K562 (cell line): ENCODE data around the gene PRR29. TPM values are rescaled to one million over a fixed set of nuclear protein-coding genes. Genes with fewer than 3 reads are reported as not detected.
A peak's percentile ranks its signal among the peaks of the same experiment; 100 is the strongest.

Experiments used
- ARID3B ChIP-seq: fragments of 250-450 bp; sonication (Bioruptor Pico); IDR thresholded peaks from 2 replicates; pipeline ENCODE4 v1.4.0; 2020; ENCODE audit warnings: borderline replicate concordance
- BCLAF1 ChIP-seq, 2 experiments: fragments of 450-650 bp in 1 of 2; IDR thresholded peaks; 2 replicates each; pipeline ENCODE4 v1.6.1; 2011 to 2017; ENCODE audit warnings: low read depth in 2 of 2, antibody characterized with exemption in 1 of 2, borderline replicate concordance in 1 of 2, low read length in 1 of 2, mild to moderate bottlenecking in 1 of 2, mixed read lengths in 1 of 2; ENCODE audit not compliant: control insufficient read depth in 1 of 2
- COPS2 ChIP-seq: fragments of 450-650 bp; conservative IDR thresholded peaks from 2 replicates; pipeline ENCODE4 v1.6.1; 2016; ENCODE audit warnings: mild to moderate bottlenecking, moderate library complexity
- DIDO1 ChIP-seq: fragments of 450-650 bp; IDR thresholded peaks from 2 replicates; pipeline ENCODE4 v1.6.1; 2016; ENCODE audit warnings: low read depth, missing biosample characterization, missing genetic modification characterization
- KDM1A ChIP-seq, 2 experiments: fragments of 450-650 bp; IDR thresholded peaks; 2 replicates each; pipeline ENCODE4 v1.6.1; 2016; ENCODE audit warnings: mild to moderate bottlenecking in 2 of 2
- NCOA6 ChIP-seq: fragments of 450-650 bp; IDR thresholded peaks from 2 replicates; pipeline ENCODE4 v1.6.1; 2017; ENCODE audit warnings: mild to moderate bottlenecking
- PURB ChIP-seq: sonication (generic); formaldehyde crosslinking; IDR thresholded peaks from 2 replicates; pipeline ENCODE4 v1.9.0; 2021; ENCODE audit warnings: low read depth, mild to moderate bottlenecking, missing genetic modification reagents
- REST ChIP-seq, 2 experiments: fragments of 450-650 bp; formaldehyde crosslinking in 1 of 2; IDR thresholded peaks; 2 replicates each; pipeline versions ENCODE4 v1.4.0 to v1.6.1; 2014 to 2020; ENCODE audit warnings: mild to moderate bottlenecking in 2 of 2, borderline replicate concordance in 1 of 2, low read depth in 1 of 2
- RFX5 ChIP-seq: IDR thresholded peaks from 2 replicates; pipeline ENCODE4 v1.6.1; 2011; ENCODE audit warnings: low read depth, mild to moderate bottlenecking, improper control_type of control experiment, low read length
- RFX7 ChIP-seq: fragments of 250-450 bp; sonication (Bioruptor Pico); IDR thresholded peaks from 2 replicates; pipeline ENCODE4 v1.5.1; 2021; ENCODE audit warnings: mild to moderate bottlenecking
- RHOXF2B ChIP-seq: fragments of 250-450 bp; sonication (Bioruptor Pico); conservative IDR thresholded peaks from 2 replicates; pipeline ENCODE4 v1.5.1; 2021
- SP2 ChIP-seq: IDR thresholded peaks from 2 replicates; pipeline ENCODE4 v1.6.1; 2011; ENCODE audit warnings: mild to moderate bottlenecking, low read depth, low read length, moderate library complexity; ENCODE audit not compliant: poor library complexity, severe bottlenecking; ENCODE audit errors: extremely low read depth
- SRF ChIP-seq, 2 experiments: fragments of 250-450, 450-650 bp in 1 of 2; sonication (Bioruptor Pico) in 1 of 2; sonication (generic) in 1 of 2; formaldehyde crosslinking; IDR thresholded peaks; 2 replicates each; pipeline versions ENCODE4 v1.5.0 to v1.5.1; 2020 to 2022; ENCODE audit warnings: mild to moderate bottlenecking in 1 of 2, missing genetic modification reagents in 1 of 2
- TAF7 ChIP-seq: fragments of 450-650 bp; IDR thresholded peaks from 2 replicates; pipeline ENCODE4 v1.6.1; 2016; ENCODE audit warnings: missing genetic modification characterization, missing compliant biosample characterization
- ZNF23 ChIP-seq: fragments of 250-450 bp; sonication (Bioruptor Pico); IDR thresholded peaks from 2 replicates; pipeline ENCODE4 v1.4.0; 2020; ENCODE audit warnings: mild to moderate bottlenecking
- ZNF239 ChIP-seq: fragments of 250-450 bp; sonication (Bioruptor Pico); IDR thresholded peaks from 2 replicates; pipeline ENCODE4 v1.4.0; 2020; ENCODE audit warnings: mild to moderate bottlenecking
- polyA plus RNA-seq, 8 experiments: library from polyadenylated mRNA; depleted of rRNA in 4 of 8; stranded (reverse) in 5 of 8; unstranded in 3 of 8; fragments of >200 nt; fragmentation: Nextera tagmentation in 2 of 8; fragmentation: Illumina TruSeq in 1 of 8; extraction: Ambion mirVana in 2 of 8; extraction: Trizol in 1 of 8; gene quantifications; 2 replicates each; pipeline versions ENCODE4 v1.2.1 to v1.2.3, GENCODE V29; 2011 to 2014; ENCODE audit warnings: inconsistent platforms in 1 of 8, missing spikeins in 1 of 8
- total RNA-seq, 7 experiments: library from RNA; depleted of rRNA in 6 of 7; stranded (reverse); fragments of >200 nt in 6 of 7; fragmentation: Illumina TruSeq in 2 of 7; extraction: Trizol in 2 of 7; gene quantifications; 2 replicates each; pipeline versions ENCODE4 v1.2.1 to v1.2.3, GENCODE V29; 2011 to 2021; ENCODE audit warnings: low replicate concordance in 1 of 7

The PRR29 gene
- total and polyA plus RNA-seq, 9 of the 15 experiments (the other 6 are each of a cell fraction or from before 2014, with no cell fraction given) = 0.08 to 0.58 (median 0.15) TPM; not detected in 5

GRCh38 chr17:64024215-64024654 is 26.1 kb downstream of the PRR29 start (continued):
- TF ChIP-seq ARID3B (CRISPR knock-in tag) (no peak), DIDO1 (tag) (no peak), COPS2 (no peak), KDM1A (IDR thresholded peaks at IDR 0.05) (peak in 1 of 2 experiments; percentile 55; a peak in 2 of 4 replicates), REST (IDR thresholded peaks at IDR 0.05; ENCODE audit: borderline replicate concordance) (no peak; the same call in 1 of the 2 replicates), REST (CRISPR knock-in tag; IDR thresholded peaks at IDR 0.05; ENCODE audit: low read depth) (no peak), TAF7 (tag) (no peak), NCOA6 (no peak), ZNF239 (CRISPR knock-in tag) (no peak), RFX7 (CRISPR knock-in tag) (no peak), SP2 (no peak), BCLAF1 (IDR thresholded peaks at IDR 0.05; ENCODE audit: borderline replicate concordance in 1 of 2, control insufficient read depth in 1 of 2, low read depth in 2 of 2, low read length in 1 of 2) (no peak), PURB (CRISPR knock-in tag) (no peak), RHOXF2B (CRISPR knock-in tag) (0 out of 2 replicates have a peak, but pooled peaks have one; percentile 62), ZNF23 (CRISPR knock-in tag) (no peak), SRF (CRISPR knock-in tag; IDR thresholded peaks at IDR 0.05) (no peak; a peak in 1 of 4 replicates), RFX5 (no peak)
